ENCODE data around the gene WAC. TPM values are rescaled to one million over a fixed set of nuclear protein-coding genes. Genes with fewer than 3 reads are reported as not detected.

The WAC gene
- total RNA-seq, 4 donors from 2014 or later, result 107 to 117 (median 113) TPM

DNA sequence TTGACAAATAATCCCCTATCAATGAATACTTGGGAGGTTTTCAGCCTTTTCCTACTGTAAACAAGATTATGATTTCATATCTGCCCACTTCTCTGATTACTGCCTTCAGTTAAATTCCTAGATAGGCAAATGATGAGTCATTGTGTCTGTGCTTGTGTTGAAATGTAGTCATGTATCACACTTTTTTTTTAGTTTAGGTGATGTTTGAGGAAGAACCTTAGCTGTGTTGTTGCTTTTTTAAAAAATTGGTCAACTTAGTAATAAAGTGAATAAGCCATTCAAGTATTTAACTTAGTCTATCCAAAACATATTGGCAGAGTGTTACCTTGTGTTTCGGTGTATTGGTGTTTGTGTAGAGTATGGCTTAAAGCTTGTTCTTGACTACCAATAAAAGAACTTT is 60.0 kb downstream of the WAC start:
- TF ChIP-seq, protein P1, sequence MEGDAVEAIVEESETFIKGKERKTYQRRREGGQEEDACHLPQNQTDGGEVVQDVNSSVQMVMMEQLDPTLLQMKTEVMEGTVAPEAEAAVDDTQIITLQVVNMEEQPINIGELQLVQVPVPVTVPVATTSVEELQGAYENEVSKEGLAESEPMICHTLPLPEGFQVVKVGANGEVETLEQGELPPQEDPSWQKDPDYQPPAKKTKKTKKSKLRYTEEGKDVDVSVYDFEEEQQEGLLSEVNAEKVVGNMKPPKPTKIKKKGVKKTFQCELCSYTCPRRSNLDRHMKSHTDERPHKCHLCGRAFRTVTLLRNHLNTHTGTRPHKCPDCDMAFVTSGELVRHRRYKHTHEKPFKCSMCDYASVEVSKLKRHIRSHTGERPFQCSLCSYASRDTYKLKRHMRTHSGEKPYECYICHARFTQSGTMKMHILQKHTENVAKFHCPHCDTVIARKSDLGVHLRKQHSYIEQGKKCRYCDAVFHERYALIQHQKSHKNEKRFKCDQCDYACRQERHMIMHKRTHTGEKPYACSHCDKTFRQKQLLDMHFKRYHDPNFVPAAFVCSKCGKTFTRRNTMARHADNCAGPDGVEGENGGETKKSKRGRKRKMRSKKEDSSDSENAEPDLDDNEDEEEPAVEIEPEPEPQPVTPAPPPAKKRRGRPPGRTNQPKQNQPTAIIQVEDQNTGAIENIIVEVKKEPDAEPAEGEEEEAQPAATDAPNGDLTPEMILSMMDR (IDR thresholded peaks at IDR 0.05), result no peak
- peak; percentile 76 for ATAC-seq (ENCODE audit: low FRiP score)

DNA sequence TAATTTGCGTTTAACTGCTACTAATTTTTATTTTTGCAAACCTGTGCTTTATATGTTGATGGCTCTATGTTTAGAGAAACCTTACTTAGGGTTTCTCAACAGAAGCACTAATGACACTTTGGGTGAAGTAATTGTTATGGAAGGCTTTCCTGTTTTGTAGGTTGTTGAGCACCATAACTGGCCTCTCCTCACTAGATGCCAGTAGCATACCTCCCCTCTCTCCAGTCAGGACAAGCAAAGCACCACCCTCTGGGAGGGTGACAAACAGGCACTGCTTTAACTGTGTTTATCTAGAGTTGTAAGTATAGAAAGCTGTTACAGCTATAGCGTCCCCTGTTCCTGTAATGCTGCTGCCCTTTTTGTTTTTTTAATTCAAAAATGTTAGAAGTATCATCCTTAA is 60.9 kb downstream of the WAC start:
- TF ChIP-seq, protein P1 (IDR thresholded peaks at IDR 0.05), result no peak
- ATAC-seq (ENCODE audit: low FRiP score) (no peak), DNase-seq (ENCODE audit: low spot score) (no peak)

More for the DNA sequence above, 60.0 kb downstream of the WAC start:
- DNase-seq (ENCODE audit: low spot score), result no peak

DNA sequence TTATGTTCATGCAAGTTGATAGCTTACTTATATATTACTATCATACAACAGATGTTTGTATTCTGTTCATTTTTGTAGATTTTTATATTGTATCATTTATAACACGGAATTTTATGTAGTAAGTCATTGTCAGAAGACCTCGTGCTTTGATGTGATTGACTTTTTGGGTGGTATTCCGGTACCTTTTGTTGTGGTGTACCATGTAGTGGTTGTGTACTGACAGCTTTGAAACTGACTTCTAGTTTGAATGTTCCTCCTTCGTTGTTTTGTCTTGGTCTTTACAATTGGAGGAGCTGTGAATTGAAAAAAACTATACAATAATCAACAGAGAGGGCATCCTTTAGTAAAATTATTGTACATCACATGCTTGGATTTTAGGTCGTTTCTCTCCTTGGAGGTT is 61.5 kb downstream of the WAC start:
- no peak for ATAC-seq (ENCODE audit: low FRiP score)
- DNase-seq (ENCODE audit: low spot score), result no peak
- TF ChIP-seq, protein P1 (IDR thresholded peaks at IDR 0.05), result no peak

DNA sequence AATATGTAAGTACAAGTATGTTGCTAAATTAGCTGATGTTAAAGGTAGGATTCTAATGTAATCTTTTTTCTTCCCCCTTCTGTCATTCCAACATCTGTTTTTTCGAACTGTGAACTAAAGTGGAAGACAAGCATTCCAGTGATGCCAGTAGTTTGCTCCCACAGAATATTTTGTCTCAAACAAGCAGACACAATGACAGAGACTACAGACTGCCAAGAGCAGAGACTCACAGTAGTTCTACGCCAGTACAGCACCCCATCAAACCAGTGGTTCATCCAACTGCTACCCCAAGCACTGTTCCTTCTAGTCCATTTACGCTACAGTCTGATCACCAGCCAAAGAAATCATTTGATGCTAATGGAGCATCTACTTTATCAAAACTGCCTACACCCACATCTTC is 62.7 kb downstream of the WAC start:
- ATAC-seq (ENCODE audit: low FRiP score) (peak; percentile 38), DNase-seq (ENCODE audit: low spot score) (no peak)
- TF ChIP-seq, protein P1 (IDR thresholded peaks at IDR 0.05), result no peak

DNA sequence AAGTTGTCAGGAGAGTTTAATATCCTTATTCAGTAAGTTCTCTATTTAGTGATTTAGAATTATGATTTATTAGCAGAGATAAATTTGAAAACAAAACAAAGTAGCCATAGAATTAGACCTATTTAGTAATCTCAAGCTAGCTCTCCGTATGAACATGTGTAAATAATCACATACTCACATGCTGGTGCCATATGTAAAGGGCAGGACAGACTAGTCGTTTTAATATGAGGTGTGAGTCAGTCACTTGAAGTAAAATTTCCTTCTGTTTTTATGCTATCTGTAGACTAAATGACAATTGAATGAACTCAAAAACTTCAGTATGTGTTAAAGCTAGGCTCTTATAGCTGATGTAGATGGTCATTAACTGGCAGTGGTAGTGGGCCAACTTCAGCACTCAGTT is 67.1 kb downstream of the WAC start:
- TF ChIP-seq, protein P1 (IDR thresholded peaks at IDR 0.05), result no peak
- DNase-seq (ENCODE audit: low spot score), result no peak
- ATAC-seq (ENCODE audit: low FRiP score), result no peak

DNA sequence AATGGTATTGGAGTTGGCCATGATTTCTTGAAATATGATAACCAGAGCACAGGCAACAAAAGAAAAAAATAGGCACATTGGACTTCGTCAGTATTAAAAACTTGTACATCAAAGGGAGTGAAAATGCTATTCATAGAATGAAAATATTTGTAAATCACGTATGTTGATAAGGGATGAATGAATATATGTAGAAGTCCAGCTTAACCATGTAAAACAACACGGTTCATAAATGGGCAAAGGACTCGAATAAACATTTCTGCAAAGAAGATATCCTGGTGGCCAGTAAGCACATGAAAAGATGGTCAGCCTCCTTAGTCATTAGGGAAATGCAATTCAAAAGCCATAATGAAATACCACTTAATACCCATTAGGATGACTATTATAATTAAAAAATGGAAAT is 68.1 kb downstream of the WAC start:
- ATAC-seq (ENCODE audit: low FRiP score) (no peak), DNase-seq (ENCODE audit: low spot score) (no peak)
- TF ChIP-seq, protein P1 (IDR thresholded peaks at IDR 0.05), result no peak

DNA sequence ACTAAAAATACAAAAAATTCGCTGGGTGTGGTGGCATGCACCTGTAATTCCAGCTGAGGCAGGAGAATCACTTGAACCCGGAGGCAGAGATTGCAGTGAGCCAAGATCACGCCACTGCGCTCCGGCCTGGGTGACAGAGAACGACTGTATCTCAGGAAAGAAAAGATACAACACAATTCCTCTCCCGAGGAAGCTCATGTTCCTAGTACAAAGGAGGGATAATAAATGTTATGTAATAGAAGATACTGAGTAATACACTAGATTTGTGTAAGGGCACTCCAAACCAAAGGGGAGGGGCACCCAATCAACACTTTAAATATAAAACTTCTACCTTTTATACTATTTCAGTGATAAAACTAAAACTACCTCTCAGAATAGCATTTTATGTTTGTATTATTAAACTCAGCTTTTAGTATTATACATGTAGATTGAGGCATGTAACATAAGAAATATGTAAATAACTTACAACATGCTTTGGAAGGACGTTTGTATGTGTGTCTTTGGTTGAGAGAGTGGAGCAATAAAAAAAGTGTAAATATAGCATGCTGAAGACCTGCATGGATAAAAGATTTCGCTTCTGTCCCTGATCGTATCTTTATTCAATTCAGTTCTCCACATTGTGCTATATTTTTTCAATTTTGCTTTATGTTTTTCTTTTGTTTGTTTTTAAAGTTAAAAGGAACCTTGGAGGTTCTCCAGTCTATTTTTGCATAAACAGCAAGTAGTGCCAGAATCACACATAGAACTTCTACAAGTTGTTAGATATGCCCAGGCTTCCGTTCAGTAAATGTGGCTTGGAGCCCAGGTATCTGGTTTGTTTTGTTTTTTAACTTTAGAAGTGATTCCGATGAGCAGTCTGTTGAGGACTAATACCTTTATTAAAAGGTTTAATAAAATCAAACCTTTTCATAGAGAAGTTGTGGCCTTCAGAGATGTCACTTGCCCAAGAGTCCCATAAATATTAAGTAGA is 71.9 kb downstream of the WAC start:
- TF ChIP-seq, protein P1 (IDR thresholded peaks at IDR 0.05), result no peak
- ATAC-seq (ENCODE audit: low FRiP score) (no peak), DNase-seq (ENCODE audit: low spot score) (no peak)
